Activated CD8-positive, alpha-beta memory T cell treated with anti-CD3 and anti-CD28 coated beads for 24 hours (primary cell): Measurements from ENCODE around the gene SH3PXD2A.
"Not testable (repeated sequence)": the region's sequence is repeated elsewhere in the genome, so short reads cannot be mapped to it uniquely, and the experiment has no call there.

Experiments used
- DNase-seq: peaks from one replicate; pipeline ENCODE4 v3.0.0-alpha.2; 2020

SH3PXD2A gene

GRCh38 chr10:103833731-103834365 lies 21.5 kb downstream of the SH3PXD2A start:
- no peak for DNase-seq

- DNase-seq: no peak
Observed at GRCh38 chr10:103832806-103833205, 22.6 kb downstream of the SH3PXD2A start.

GRCh38 chr10:103829838-103830465 lies 25.4 kb downstream of the SH3PXD2A start:
- DNase-seq: no peak

- DNase-seq: no peak
Observed at GRCh38 chr10:103829278-103829677, 26.1 kb downstream of the SH3PXD2A start.

- no peak for DNase-seq
Observed at GRCh38 chr10:103828587-103829197, 26.7 kb downstream of the SH3PXD2A start.

GRCh38 chr10:103828107-103828506 lies 27.3 kb downstream of the SH3PXD2A start:
- no peak for DNase-seq

GRCh38 chr10:103826885-103827284 lies 28.5 kb downstream of the SH3PXD2A start:
- no peak for DNase-seq

GRCh38 chr10:103824281-103824680 lies 31.1 kb downstream of the SH3PXD2A start:
- no peak for DNase-seq

- DNase-seq: no peak
Observed at GRCh38 chr10:103823706-103824272, 31.6 kb downstream of the SH3PXD2A start.

GRCh38 chr10:103822800-103823199 lies 32.6 kb downstream of the SH3PXD2A start:
- no peak for DNase-seq

- no peak for DNase-seq
Observed at GRCh38 chr10:103822107-103822716, 33.2 kb downstream of the SH3PXD2A start.

GRCh38 chr10:103820101-103821062 lies 35.0 kb downstream of the SH3PXD2A start:
- no peak for DNase-seq

GRCh38 chr10:103819493-103819892 lies 35.9 kb downstream of the SH3PXD2A start:
- no peak for DNase-seq

- DNase-seq: no peak
Observed at GRCh38 chr10:103818765-103819374, 36.5 kb downstream of the SH3PXD2A start.

- no peak for DNase-seq
Observed at GRCh38 chr10:103818105-103818504, 37.3 kb downstream of the SH3PXD2A start.

GRCh38 chr10:103816431-103816830 lies 38.9 kb downstream of the SH3PXD2A start:
- no peak for DNase-seq

GRCh38 chr10:103814626-103815370 lies 40.6 kb downstream of the SH3PXD2A start:
- DNase-seq: no peak

- DNase-seq: no peak
Observed at GRCh38 chr10:103814105-103814504, 41.3 kb downstream of the SH3PXD2A start.

- DNase-seq: not testable (repeated sequence)
Observed at GRCh38 chr10:103813312-103813711, 42.1 kb downstream of the SH3PXD2A start.

GRCh38 chr10:103812432-103812831 lies 42.9 kb downstream of the SH3PXD2A start:
- no peak for DNase-seq

GRCh38 chr10:103812004-103812403 lies 43.4 kb downstream of the SH3PXD2A start:
- no peak for DNase-seq
